HEK293T (cell line): Measurements from ENCODE around the gene KIF7.

Experiments
- CTCF ChIA-PET: fragments of 350-600 bp; formaldehyde crosslinking; extraction: SDS; loops from one replicate; lab custom pipeline; 2021; ENCODE audit warnings: antibody characterized with exemption, inconsistent platforms; lab: Yijun Ruan, JAX
- POLR2A ChIA-PET: fragments of 350-600 bp; formaldehyde crosslinking; extraction: SDS; loops from one replicate; lab custom pipeline; 2020; ENCODE audit warnings: antibody characterized with exemption, inconsistent platforms; lab: Yijun Ruan, JAX
- DNase-seq: peaks from one replicate; pipeline ENCODE4 v3.0.0; 2012; ENCODE audit warnings: mixed read lengths; ENCODE audit errors: extremely low spot score
- ARNT ChIP-seq: fragments of 450-650 bp; IDR thresholded peaks from 2 replicates; pipeline ENCODE4 v1.6.1; 2017; ENCODE audit warnings: mild to moderate bottlenecking
- BHLHE40 ChIP-seq: fragments of 450-650 bp; IDR thresholded peaks from 2 replicates; pipeline ENCODE4 v1.6.1; 2016; ENCODE audit warnings: mild to moderate bottlenecking, moderate library complexity, borderline replicate concordance
- CTBP1 ChIP-seq: fragments of 450-650 bp; IDR thresholded peaks from 2 replicates; pipeline ENCODE4 v1.6.1; 2016; ENCODE audit warnings: borderline replicate concordance
- ELF4 ChIP-seq: fragments of 450-650 bp; IDR thresholded peaks from 2 replicates; pipeline ENCODE4 v1.6.1; 2017; ENCODE audit warnings: antibody characterized with exemption
- FOXA1 ChIP-seq: fragments of 450-650 bp; IDR thresholded peaks from 2 replicates; pipeline ENCODE4 v1.6.1; 2016; ENCODE audit warnings: mild to moderate bottlenecking
- FOXK2 ChIP-seq: fragments of 450-650 bp; IDR thresholded peaks from 2 replicates; pipeline ENCODE4 v1.6.1; 2016; ENCODE audit warnings: mild to moderate bottlenecking
- FOXM1 ChIP-seq: fragments of 450-650 bp; IDR thresholded peaks from 2 replicates; pipeline ENCODE4 v1.6.1; 2017; ENCODE audit warnings: mild to moderate bottlenecking, borderline replicate concordance
- HDGF ChIP-seq: fragments of 450-650 bp; IDR thresholded peaks from 2 replicates; pipeline ENCODE4 v1.6.1; 2017; ENCODE audit warnings: antibody characterized with exemption, borderline replicate concordance
- L3MBTL2 ChIP-seq: fragments of 450-650 bp; conservative IDR thresholded peaks from 2 replicates; pipeline ENCODE4 v1.6.1; 2016; ENCODE audit warnings: mild to moderate bottlenecking
- LEF1 ChIP-seq: fragments of 450-650 bp; IDR thresholded peaks from 2 replicates; pipeline ENCODE4 v1.6.1; 2017; ENCODE audit warnings: mild to moderate bottlenecking, borderline replicate concordance
- NFRKB ChIP-seq: fragments of 450-650 bp; IDR thresholded peaks from 2 replicates; pipeline ENCODE4 v1.6.1; 2016; ENCODE audit warnings: mild to moderate bottlenecking, moderate library complexity
- SP1 ChIP-seq: fragments of 450-650 bp; IDR thresholded peaks from 2 replicates; pipeline ENCODE4 v1.6.1; 2017
- SUZ12 ChIP-seq: fragments of 450-650 bp; IDR thresholded peaks from 2 replicates; pipeline ENCODE4 v1.6.1; 2016; ENCODE audit warnings: mild to moderate bottlenecking
- TARDBP ChIP-seq: fragments of 450-650 bp; IDR thresholded peaks from 2 replicates; pipeline ENCODE4 v1.6.1; 2016
- ZNF384 ChIP-seq: fragments of 450-650 bp; IDR thresholded peaks from 2 replicates; pipeline ENCODE4 v1.6.1; 2016
- TF ChIP-seq, protein P1 (sequence below): fragments of 450-650 bp; IDR thresholded peaks from 2 replicates; pipeline ENCODE4 v1.6.1; 2016

The KIF7 gene

DNA sequence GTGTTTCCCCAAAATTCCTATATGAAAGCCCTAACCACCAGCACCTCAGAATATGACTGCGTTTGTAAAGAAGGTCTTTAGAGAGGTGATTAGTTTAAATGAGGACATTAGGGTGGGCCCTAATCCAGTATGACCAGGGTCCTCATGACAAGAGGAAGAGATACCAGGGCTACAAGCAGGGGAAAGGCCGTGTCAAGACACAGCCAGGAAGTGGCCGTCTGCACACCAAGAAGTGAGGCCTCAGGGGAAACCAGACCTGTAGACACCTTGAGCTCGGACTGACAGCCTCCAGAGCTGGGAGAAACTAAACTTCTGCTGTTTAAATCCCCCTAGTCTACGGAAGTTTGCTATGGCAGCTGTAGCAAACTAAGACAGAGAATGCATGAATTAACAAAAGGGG is 14.2 kb downstream of the KIF7 start:
- POLR2A ChIA-PET: no interaction called here
- CTCF ChIA-PET: no interaction called here
- DNase-seq: no peak
- TF ChIP-seq FOXA1 (no peak), SUZ12 (no peak)

DNA sequence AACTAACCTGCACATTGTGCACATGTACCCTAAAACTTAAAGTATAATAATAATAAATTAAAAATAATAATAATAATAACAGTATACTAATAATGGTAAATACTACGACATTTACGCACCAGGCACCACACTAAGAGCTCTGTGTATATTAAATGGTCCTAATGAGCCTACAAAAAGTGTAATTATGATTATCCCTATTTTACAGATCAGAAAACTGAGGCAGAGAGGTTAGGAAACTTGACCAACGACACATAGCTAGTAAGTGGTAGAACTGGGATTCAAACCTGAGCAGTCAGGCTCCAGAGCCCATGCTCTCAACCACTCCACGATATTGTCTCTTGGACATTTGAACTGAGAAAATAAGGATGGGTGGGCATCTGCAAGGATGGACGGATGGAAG is 15.0 kb downstream of the KIF7 start:
- TF ChIP-seq FOXK2 (no peak), NFRKB (no peak), ELF4 (no peak), CTBP1 (no peak), FOXA1 (no peak), SUZ12 (no peak), BHLHE40 (no peak)
- ChIA-PET POLR2A (no interaction called here), CTCF (no interaction called here)
- DNase-seq: no peak

DNA sequence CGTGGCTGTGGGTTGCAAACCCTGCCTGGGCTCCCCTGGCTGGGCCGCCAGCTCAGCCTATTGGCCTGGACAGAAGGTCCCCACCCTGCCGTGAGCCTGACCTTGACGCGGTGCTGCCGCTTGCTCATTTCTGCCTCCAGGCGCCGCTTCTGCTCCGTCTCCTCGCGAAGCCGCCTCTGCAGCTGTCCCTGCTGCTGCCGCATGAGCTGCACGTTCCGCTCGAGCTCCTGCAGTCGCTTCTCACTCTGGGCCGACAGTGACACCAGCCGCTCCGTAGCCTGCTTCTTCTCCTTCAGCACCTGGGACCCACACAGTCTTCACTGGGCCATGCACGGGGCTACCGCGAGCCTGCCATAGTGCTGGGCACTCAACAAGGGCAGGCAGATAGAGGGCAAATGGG is 21.7 kb downstream of the KIF7 start:
- ChIA-PET CTCF (no interaction called here), POLR2A (no interaction called here)
- DNase-seq: no peak
- TF ChIP-seq FOXM1 (no peak), FOXK2 (no peak), ARNT (no peak), NFRKB (no peak), L3MBTL2 (no peak), ELF4 (no peak), BHLHE40 (no peak)

DNA sequence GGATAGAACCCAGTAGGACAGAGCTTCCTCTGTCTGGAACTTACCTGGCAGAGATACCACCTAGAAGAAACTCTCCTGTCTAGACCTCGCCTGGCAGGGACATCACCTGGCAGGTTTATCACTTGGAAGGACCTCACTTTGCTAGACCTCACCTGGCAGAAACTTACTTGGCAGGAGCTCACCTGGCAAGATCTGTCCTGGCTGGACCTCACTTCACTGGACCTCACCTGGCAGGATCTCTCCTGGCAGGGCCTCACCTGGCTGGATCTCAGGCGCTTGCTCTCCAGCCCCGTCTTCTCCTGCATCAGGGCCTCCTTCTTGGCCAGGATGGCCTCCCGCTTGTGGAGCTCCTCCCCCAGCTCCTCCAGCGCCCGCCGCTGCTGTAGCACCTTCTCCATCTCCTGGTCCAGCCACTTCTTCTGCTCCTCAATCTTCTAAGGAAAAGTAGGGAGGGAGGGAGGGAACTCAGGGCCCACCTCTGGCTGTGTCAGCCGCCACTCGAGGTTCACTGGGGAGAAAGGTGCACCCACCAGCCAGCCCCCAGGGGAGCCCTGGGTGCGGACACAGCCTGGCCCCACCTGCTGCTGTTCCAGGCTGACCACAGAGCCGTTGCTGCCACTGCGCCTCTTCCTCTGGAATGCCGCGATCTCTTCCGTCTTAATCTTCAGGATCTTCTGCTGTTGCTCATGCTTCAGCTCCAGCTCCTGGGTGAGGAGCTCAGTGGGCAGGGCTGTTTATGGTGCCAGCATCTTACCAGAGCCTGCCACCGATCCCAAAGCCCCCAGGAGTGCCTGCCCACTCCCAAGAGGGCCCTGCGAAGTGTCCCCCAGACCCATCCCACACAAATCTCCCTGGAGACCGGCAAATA is 22.5 kb downstream of the KIF7 start:
- ChIA-PET CTCF (no interaction called here), POLR2A (interaction anchor here (0.7 kb wide), 1 partner anchor 58 kb away, joined by 3 read pairs; the partner anchor contains the start of gene TICRR)
- DNase-seq: peak; percentile 6
- TF ChIP-seq ZNF384 (no peak), HDGF (no peak), LEF1 (no peak), NFRKB (no peak), ELF4 (no peak), L3MBTL2 (no peak), FOXM1 (no peak), TARDBP (no peak)

DNA sequence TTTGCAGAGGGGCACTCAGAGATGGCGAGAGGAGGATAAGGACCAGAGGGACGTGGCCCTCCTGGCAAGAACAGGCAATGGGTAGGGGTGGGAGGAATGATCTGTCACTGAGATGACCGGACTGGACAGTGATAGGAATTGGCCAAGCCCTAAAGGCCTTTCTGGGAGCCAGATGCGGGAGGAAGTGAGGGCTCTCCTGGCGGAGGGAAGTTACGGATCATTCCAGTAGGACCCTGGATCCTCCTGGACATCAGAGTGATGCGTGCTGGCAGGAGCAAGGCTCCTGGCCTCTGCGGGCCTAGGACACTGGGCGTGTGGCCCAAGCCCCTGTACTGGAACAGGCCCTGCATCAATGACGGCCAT is 23.4 kb downstream of the KIF7 start:
- ChIA-PET CTCF (no interaction called here), POLR2A (no interaction called here)
- TF ChIP-seq FOXM1 (no peak), CTBP1 (no peak), FOXK2 (no peak), HDGF (no peak), BHLHE40 (no peak), ARNT (no peak), SUZ12 (no peak)
- TF ChIP-seq, protein P1, sequence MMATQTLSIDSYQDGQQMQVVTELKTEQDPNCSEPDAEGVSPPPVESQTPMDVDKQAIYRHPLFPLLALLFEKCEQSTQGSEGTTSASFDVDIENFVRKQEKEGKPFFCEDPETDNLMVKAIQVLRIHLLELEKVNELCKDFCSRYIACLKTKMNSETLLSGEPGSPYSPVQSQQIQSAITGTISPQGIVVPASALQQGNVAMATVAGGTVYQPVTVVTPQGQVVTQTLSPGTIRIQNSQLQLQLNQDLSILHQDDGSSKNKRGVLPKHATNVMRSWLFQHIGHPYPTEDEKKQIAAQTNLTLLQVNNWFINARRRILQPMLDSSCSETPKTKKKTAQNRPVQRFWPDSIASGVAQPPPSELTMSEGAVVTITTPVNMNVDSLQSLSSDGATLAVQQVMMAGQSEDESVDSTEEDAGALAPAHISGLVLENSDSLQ: no peak
- DNase-seq: no peak

DNA sequence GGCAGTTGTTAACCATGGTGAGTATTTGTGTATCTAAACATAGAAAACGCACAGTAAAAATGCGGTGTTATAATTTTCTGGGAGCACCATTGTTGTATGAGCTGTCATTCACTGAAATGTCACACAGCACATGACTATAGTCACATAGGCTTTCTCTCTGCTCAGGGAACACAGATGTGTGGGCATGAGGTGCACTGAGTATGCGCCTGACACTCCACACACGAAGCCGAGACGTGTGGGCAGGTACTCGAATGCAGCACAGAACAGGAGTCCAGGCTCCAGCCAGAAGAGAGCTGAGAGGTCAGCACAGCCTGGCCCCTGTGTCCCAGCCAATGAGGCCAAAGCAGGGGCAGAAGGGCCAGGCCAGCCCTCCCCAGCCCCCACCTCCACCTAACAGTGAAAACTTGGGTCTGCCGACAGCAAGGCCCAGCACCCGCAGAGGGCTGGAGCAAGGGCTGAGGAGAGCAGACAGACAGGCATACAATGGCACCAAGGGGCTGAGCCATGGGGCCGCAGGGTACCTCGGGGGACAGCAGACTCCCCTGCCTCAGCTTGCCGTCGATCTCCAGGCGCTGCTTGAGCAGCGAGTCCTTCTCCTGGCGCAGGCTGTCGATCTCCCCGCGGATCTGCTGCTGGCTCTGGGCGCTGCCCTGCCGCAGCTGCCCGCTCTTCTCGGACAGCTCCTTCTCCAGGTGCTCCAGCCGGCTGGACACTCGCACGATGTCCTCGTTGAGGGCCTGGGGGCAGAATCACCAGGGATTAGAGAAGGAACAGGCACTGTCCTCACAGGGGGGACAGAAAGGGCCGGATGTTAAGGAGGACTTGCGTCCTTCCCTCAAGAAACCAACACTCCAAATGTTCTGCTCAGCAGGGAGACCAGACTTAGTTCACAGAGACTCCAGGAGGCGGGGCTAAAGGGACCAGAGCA is 24.0 kb downstream of the KIF7 start:
- TF ChIP-seq NFRKB (no peak), CTBP1 (no peak), ELF4 (no peak), SUZ12 (no peak), SP1 (no peak), FOXK2 (no peak), ARNT (no peak), BHLHE40 (no peak), FOXA1 (no peak), ZNF384 (no peak), L3MBTL2 (no peak), HDGF (no peak), FOXM1 (no peak)
- TF ChIP-seq, protein P1: no peak
- ChIA-PET POLR2A (no interaction called here), CTCF (interaction anchor here (1.4 kb wide), 1 partner anchor 273 kb away, joined by 3 read pairs; no protein-coding TSS in a partner anchor)
- peak; percentile 9 for DNase-seq
